Measurements from ENCODE around the gene GLRA1.

Gene GLRA1

DNA sequence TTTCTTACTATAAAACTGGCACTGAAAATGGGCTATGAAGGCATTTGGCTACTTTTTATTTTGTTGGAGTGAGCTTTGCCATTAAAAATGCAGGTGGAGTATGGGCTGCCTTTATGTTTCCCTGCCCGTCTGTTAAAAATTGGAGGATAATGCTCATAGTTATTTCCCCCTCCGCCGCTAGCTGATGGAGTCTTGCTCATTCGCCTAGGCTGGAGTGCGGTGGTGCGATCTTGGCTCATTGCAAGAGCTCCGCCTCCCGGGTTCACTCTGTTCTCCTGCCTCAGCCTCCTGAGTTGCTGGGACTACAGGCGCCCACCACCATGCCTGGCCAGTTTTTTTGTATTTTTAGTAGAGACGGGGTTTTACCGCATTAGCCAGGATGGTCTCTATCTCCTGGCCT lies 144.3 kb downstream of the GLRA1 start:
- peaks cover 8% of the 10 kb centered on the region for H3K4me1 ChIP-seq (ENCODE audit: control insufficient read depth, insufficient read depth, low read length)
- H3K36me3 ChIP-seq (ENCODE audit: control insufficient read depth in 2 of 2, insufficient read depth in 2 of 2, low read length in 2 of 2), result no peaks in the 10 kb centered on the region
- H3K27ac ChIP-seq (ENCODE audit: low read length), result no peak overlapping the region
- H3K27me3 ChIP-seq (ENCODE audit: control insufficient read depth in 1 of 2, insufficient read depth in 2 of 2, low read length in 2 of 2), result no peaks in the 10 kb centered on the region
- H3K9ac ChIP-seq (ENCODE audit: low read length in 2 of 2), result no peak overlapping the region
- no peak overlapping the region for H3K4me3 ChIP-seq (ENCODE audit: low read length in 2 of 2)
- no peaks in the 10 kb centered on the region for H3K9me3 ChIP-seq (ENCODE audit: control insufficient read depth in 2 of 2, low read length in 2 of 2)

DNA sequence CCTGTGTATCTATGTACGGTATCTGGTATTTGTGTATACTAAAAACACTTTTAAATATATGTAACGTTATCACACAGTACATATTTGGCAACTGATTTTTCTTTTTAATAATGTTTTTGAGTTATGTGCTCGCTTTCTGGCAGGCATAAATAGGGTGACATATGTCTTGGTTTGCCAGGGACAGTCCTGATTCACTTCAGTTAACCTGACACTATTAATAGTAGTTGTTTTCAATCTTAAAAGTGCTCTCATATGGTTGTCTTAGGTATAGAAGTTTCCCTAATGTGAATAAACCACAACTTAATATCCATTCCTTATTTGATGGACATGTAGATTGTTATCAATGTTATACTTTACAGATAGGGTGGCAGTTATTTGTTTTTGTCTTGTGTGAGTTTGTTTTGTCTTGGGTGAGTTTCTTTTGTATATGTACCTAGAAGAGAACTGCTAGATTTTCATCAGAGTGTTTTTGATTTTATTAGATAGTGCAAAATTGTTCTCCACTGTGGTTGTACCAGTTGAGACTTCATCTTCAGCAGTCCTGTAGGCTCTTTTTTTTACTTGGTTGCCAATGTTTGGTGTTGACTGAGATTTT lies 145.0 kb downstream of the GLRA1 start:
- H3K4me3 ChIP-seq (ENCODE audit: low read length in 2 of 2), result no peak overlapping the region
- peaks cover 9% of the 10 kb centered on the region for H3K4me1 ChIP-seq (ENCODE audit: control insufficient read depth, insufficient read depth, low read length)
- H3K27ac ChIP-seq (ENCODE audit: low read length), result no peak overlapping the region
- no peaks in the 10 kb centered on the region for H3K36me3 ChIP-seq (ENCODE audit: control insufficient read depth in 2 of 2, insufficient read depth in 2 of 2, low read length in 2 of 2)
- no peak overlapping the region for H3K9ac ChIP-seq (ENCODE audit: low read length in 2 of 2)
- no peaks in the 10 kb centered on the region for H3K9me3 ChIP-seq (ENCODE audit: control insufficient read depth in 2 of 2, low read length in 2 of 2)
- H3K27me3 ChIP-seq (ENCODE audit: control insufficient read depth in 1 of 2, insufficient read depth in 2 of 2, low read length in 2 of 2), result no peaks in the 10 kb centered on the region

DNA sequence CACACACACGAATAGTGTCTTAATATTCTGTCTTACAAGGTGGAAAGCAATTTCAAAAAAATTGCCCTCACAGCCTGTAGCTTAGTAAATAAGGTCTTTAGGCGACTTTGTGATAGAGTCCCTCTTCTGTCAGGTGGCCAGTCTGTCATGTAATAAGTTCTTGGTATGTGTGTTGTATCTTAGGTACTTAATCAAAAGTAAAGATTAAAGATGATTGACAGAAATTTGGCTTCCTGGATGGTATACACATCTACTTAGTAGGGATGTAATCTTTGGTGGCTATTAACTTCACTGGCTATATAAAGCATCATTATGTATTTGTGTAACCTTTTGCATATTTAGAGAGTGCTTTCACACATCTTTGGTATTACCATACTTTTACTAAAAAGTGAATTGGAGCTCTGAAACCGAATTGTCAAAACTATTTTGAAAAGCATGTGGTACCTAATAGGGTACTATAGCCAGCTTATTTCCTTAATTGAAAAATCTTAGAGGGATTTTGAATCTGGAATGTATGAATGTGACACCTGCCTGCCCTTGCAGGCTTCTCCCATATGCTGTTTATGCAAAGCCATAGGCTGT lies 149.5 kb downstream of the GLRA1 start:
- Histone ChIP-seq H3K4me3 (ENCODE audit: low read length in 2 of 2) (peak overlapping the region in 1 of 2 donors; percentile 34), H3K9ac (ENCODE audit: low read length in 2 of 2) (peak overlapping the region in 1 of 2 donors; percentile 10), H3K9me3 (ENCODE audit: control insufficient read depth in 2 of 2, low read length in 2 of 2) (no peaks in the 10 kb centered on the region), H3K27ac (ENCODE audit: low read length) (no peak overlapping the region), H3K4me1 (ENCODE audit: control insufficient read depth, insufficient read depth, low read length) (peaks cover 21% of the 10 kb centered on the region), H3K36me3 (ENCODE audit: control insufficient read depth in 2 of 2, insufficient read depth in 2 of 2, low read length in 2 of 2) (no peaks in the 10 kb centered on the region), H3K27me3 (ENCODE audit: control insufficient read depth in 1 of 2, insufficient read depth in 2 of 2, low read length in 2 of 2) (no peaks in the 10 kb centered on the region)

DNA sequence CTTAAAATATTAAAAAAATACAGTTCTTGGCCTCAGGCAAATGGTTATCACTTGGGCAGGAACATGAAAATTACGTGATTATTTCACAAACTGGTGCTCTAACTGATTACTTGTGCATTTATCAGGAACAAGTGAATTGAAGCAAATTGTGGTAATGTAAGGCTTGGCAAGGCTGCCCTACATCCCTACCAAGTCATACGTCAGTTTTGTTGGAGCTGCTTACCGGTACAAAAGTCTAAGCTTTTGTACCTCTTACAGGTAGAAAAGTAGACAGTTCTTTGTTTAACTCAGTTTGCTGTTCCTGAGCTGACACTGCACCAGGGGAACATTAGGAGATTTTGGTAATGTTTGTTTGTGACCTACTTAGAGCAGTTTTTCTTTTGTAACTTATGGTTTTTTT lies 150.7 kb downstream of the GLRA1 start:
- Histone ChIP-seq H3K27ac (ENCODE audit: low read length) (no peak overlapping the region), H3K4me3 (ENCODE audit: low read length in 2 of 2) (peak overlapping the region; percentile 65 to 98), H3K36me3 (ENCODE audit: control insufficient read depth in 2 of 2, insufficient read depth in 2 of 2, low read length in 2 of 2) (no peaks in the 10 kb centered on the region), H3K9ac (ENCODE audit: low read length in 2 of 2) (peak overlapping the region; percentile 52), H3K4me1 (ENCODE audit: control insufficient read depth, insufficient read depth, low read length) (peaks cover 23% of the 10 kb centered on the region), H3K9me3 (ENCODE audit: control insufficient read depth in 2 of 2, low read length in 2 of 2) (peaks cover 0 to 3% of the 10 kb centered on the region in 2 donors), H3K27me3 (ENCODE audit: control insufficient read depth in 1 of 2, insufficient read depth in 2 of 2, low read length in 2 of 2) (no peaks in the 10 kb centered on the region)

DNA sequence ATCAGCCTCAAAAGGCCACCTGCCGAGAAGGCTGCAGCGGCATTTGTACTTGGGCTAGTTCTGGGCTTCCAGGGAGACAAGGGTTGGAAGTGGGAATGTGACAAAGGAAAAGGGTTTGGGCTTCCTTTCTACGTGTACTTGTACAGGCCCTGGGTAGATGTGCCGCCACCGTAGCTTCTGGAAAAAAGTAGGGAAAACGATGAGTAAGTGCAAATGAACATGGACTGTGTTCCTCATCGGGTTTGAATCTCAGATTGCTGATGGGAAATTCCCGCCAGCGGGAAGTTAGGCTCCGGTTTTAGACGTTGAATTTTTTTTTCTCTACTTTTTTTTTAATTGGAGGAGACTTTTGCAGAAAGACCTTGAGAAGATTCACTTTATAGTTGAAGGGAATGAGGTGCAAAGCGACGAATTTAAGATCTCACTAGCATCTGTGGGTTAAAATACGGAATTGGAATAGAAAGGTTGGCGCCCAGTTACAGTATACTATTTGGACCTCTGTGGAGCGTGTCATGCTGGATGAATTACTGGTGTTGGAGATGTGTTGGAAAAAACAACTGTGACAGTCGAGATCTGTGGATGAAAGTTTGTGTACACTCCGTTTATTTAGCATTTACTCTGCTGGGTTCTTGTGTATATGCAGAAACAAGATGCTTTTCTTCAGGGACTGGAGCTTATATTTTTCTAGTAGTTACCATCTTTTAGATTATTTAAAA lies 151.6 kb downstream of the GLRA1 start:
- Histone ChIP-seq H3K9me3 (ENCODE audit: control insufficient read depth in 2 of 2, low read length in 2 of 2) (peaks cover 0 to 3% of the 10 kb centered on the region in 2 donors), H3K4me3 (ENCODE audit: low read length in 2 of 2) (peak overlapping the region; percentile 65 to 98), H3K27ac (ENCODE audit: low read length) (peak overlapping the region; percentile 71), H3K4me1 (ENCODE audit: control insufficient read depth, insufficient read depth, low read length) (peaks cover 23% of the 10 kb centered on the region), H3K36me3 (ENCODE audit: control insufficient read depth in 2 of 2, insufficient read depth in 2 of 2, low read length in 2 of 2) (no peaks in the 10 kb centered on the region), H3K27me3 (ENCODE audit: control insufficient read depth in 1 of 2, insufficient read depth in 2 of 2, low read length in 2 of 2) (no peaks in the 10 kb centered on the region), H3K9ac (ENCODE audit: low read length in 2 of 2) (peak overlapping the region; percentile 52 to 82)
